ENCODE results near the gene C11orf91. TPM values are rescaled to one million over a fixed set of nuclear protein-coding genes. Genes with fewer than 3 reads are reported as not detected.

Gene C11orf91
- total RNA-seq, 1 experiment from 2014 or later: 1.3 TPM

GRCh38 chr11:33694346-33695050 lies 6.1 kb downstream of the C11orf91 start:
- Histone ChIP-seq H3K9me3 (ENCODE audit: control insufficient read depth, insufficient read depth, low read depth, low read length) (no peaks in the 10 kb centered on the region), H3K36me3 (ENCODE audit: control insufficient read depth, insufficient read depth, low read length) (no peaks in the 10 kb centered on the region), H3K27ac (ENCODE audit: low read length) (peak overlapping the region; percentile 94), H3K4me1 (ENCODE audit: control insufficient read depth, insufficient read depth, low read length) (peaks cover 99% of the 10 kb centered on the region), H3K27me3 (ENCODE audit: control insufficient read depth, insufficient read depth, low read length) (no peaks in the 10 kb centered on the region), H3K4me3 (ENCODE audit: low read depth in 2 of 2, low read length in 2 of 2) (no peak overlapping the region)
- CTCF ChIA-PET: interaction anchor here (1.2 kb wide), 1 partner anchor 48 kb away, joined by 3 read pairs; no protein-coding TSS in a partner anchor
- intact Hi-C loops (cut with micrococcal nuclease; ENCODE audit: unreplicated experiment) (no loop called here), in situ Hi-C loops (cut with HindIII; ENCODE audit: low pct_unique_long_range_greater_than_20kb, low sequenced_read_pairs) (no loop called here)
- POLR2A ChIA-PET: no interaction called here
- DNase-seq (ENCODE audit: low read depth, low spot score): no peak
- TF ChIP-seq TCF7L2 (IDR thresholded peaks at IDR 0.05; ENCODE audit: low read depth, low read length) (no peak), REST (IDR thresholded peaks at IDR 0.05; ENCODE audit: insufficient read depth in 1 of 2, low read depth in 2 of 2, low read length in 1 of 2) (no peak), SIN3A (IDR thresholded peaks at IDR 0.05; ENCODE audit: borderline replicate concordance, insufficient read depth, low read depth, low read length) (no peak), POLR2AphosphoS5 (IDR thresholded peaks at IDR 0.05; ENCODE audit: low read depth, low read length) (no peak)
- TF ChIP-seq, protein P1, sequence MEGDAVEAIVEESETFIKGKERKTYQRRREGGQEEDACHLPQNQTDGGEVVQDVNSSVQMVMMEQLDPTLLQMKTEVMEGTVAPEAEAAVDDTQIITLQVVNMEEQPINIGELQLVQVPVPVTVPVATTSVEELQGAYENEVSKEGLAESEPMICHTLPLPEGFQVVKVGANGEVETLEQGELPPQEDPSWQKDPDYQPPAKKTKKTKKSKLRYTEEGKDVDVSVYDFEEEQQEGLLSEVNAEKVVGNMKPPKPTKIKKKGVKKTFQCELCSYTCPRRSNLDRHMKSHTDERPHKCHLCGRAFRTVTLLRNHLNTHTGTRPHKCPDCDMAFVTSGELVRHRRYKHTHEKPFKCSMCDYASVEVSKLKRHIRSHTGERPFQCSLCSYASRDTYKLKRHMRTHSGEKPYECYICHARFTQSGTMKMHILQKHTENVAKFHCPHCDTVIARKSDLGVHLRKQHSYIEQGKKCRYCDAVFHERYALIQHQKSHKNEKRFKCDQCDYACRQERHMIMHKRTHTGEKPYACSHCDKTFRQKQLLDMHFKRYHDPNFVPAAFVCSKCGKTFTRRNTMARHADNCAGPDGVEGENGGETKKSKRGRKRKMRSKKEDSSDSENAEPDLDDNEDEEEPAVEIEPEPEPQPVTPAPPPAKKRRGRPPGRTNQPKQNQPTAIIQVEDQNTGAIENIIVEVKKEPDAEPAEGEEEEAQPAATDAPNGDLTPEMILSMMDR (IDR thresholded peaks at IDR 0.05): no peak
- no TSS peak for BruUV-seq (replicated peaks)
- no peak for ATAC-seq

DNA sequence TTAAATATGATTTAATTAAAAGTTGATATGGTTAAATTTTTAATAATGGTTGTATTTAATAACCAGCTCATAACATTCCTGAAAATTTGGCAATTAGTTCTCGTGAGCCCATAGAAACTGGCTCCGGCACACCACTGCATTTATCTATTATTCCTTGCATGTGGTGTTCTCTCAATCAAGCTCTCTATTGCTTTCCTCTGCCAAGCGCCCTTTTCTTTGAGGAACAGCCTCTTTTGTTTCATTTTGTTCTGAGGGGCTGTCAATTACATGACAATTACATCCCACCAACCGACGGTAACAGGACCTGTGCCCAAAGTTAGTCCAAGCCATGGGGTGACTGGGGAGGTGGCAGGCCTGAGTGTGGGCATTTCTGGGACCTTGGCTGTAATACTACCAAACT lies 8.1 kb downstream of the C11orf91 start:
- H3K4me1 ChIP-seq (ENCODE audit: control insufficient read depth, insufficient read depth, low read length): peaks cover 92% of the 10 kb centered on the region
- intact Hi-C loops (cut with micrococcal nuclease; ENCODE audit: unreplicated experiment) (no loop called here), in situ Hi-C loops (cut with HindIII; ENCODE audit: low pct_unique_long_range_greater_than_20kb, low sequenced_read_pairs) (no loop called here)
- ATAC-seq: no peak
- no peak for DNase-seq (ENCODE audit: low read depth, low spot score)
- no peak overlapping the region; a peak in 1 of 4 replicates for H3K4me3 ChIP-seq (ENCODE audit: low read depth in 2 of 2, low read length in 2 of 2)
- ChIA-PET CTCF (interaction anchor here (1.0 to 2.9 kb wide), 2 partner anchors 9 to 50 kb away, joined by 3 to 12 read pairs; partner anchors contain the start of gene C11orf91), POLR2A (interaction anchor here (0.7 to 2.1 kb wide), 2 partner anchors 8 to 42 kb away, joined by 3 to 12 read pairs; partner anchors contain the start of gene C11orf91)
- H3K9me3 ChIP-seq (ENCODE audit: control insufficient read depth, insufficient read depth, low read depth, low read length): peaks cover 2% of the 10 kb centered on the region; the same call in 1 of the 2 replicates
- no peaks in the 10 kb centered on the region for H3K27me3 ChIP-seq (ENCODE audit: control insufficient read depth, insufficient read depth, low read length)
- H3K27ac ChIP-seq (ENCODE audit: low read length): peak overlapping the region; percentile 94
- TF ChIP-seq REST (IDR thresholded peaks at IDR 0.05; ENCODE audit: insufficient read depth in 1 of 2, low read depth in 2 of 2, low read length in 1 of 2) (no peak), TCF7L2 (IDR thresholded peaks at IDR 0.05; ENCODE audit: low read depth, low read length) (no peak), SIN3A (IDR thresholded peaks at IDR 0.05; ENCODE audit: borderline replicate concordance, insufficient read depth, low read depth, low read length) (no peak), POLR2AphosphoS5 (IDR thresholded peaks at IDR 0.05; ENCODE audit: low read depth, low read length) (no peak)
- TF ChIP-seq, protein P1 (IDR thresholded peaks at IDR 0.05): no peak
- TSS peak; percentile 97 for BruUV-seq (replicated peaks)
- no peaks in the 10 kb centered on the region for H3K36me3 ChIP-seq (ENCODE audit: control insufficient read depth, insufficient read depth, low read length)
